NCI-H2107 (cell line): ENCODE data around the gene ADARB2.

Source experiments
- DNase-seq: peaks from one replicate; lab custom pipeline; 2025; lab: John Stamatoyannopoulos, UW

Gene ADARB2

GRCh38 chr10:1594372-1595241 is 142.7 kb downstream of the ADARB2 start:
- peak; percentile 12 for DNase-seq

GRCh38 chr10:1591742-1592141 is 145.6 kb downstream of the ADARB2 start:
- no peak for DNase-seq

GRCh38 chr10:1591045-1591444 is 146.3 kb downstream of the ADARB2 start:
- DNase-seq = no peak

GRCh38 chr10:1589257-1589656 is 148.1 kb downstream of the ADARB2 start:
- DNase-seq = no peak

- DNase-seq = no peak
These were observed 154.6 kb downstream of the ADARB2 start for GRCh38 chr10:1582739-1583138.

GRCh38 chr10:1581189-1581588 is 156.1 kb downstream of the ADARB2 start:
- no peak for DNase-seq

- DNase-seq = no peak
These were observed 157.7 kb downstream of the ADARB2 start for GRCh38 chr10:1579671-1580070.

- no peak for DNase-seq
These were observed 158.2 kb downstream of the ADARB2 start for GRCh38 chr10:1579141-1579491.

- DNase-seq = no peak
These were observed 158.8 kb downstream of the ADARB2 start for GRCh38 chr10:1578392-1579140.

GRCh38 chr10:1577945-1578344 is 159.4 kb downstream of the ADARB2 start:
- no peak for DNase-seq

GRCh38 chr10:1577373-1577770 is 160.0 kb downstream of the ADARB2 start:
- DNase-seq = no peak

GRCh38 chr10:1576467-1577372 is 160.6 kb downstream of the ADARB2 start:
- DNase-seq = no peak

- no peak for DNase-seq
These were observed 161.7 kb downstream of the ADARB2 start for GRCh38 chr10:1575481-1576244.

GRCh38 chr10:1574719-1575118 is 162.6 kb downstream of the ADARB2 start:
- no peak for DNase-seq

- DNase-seq = no peak
These were observed 163.3 kb downstream of the ADARB2 start for GRCh38 chr10:1573981-1574380.

- no peak for DNase-seq
These were observed 163.9 kb downstream of the ADARB2 start for GRCh38 chr10:1573334-1573969.

- no peak for DNase-seq
These were observed 164.6 kb downstream of the ADARB2 start for GRCh38 chr10:1572519-1573333.

- no peak for DNase-seq
These were observed 165.6 kb downstream of the ADARB2 start for GRCh38 chr10:1571587-1572237.

- no peak for DNase-seq
These were observed 166.8 kb downstream of the ADARB2 start for GRCh38 chr10:1570416-1571051.
